Mesenchymal stem cell (in vitro differentiated cells and primary cell): Measurements from ENCODE around the gene LRFN5.

ENCODE experiments used
- DNase-seq: peaks from one replicate; pipeline ENCODE4 v3.0.0-alpha.2; 2013
- H2AFZ ChIP-seq: one replicate; pipeline ENCODE4 v1.6.1; 2013; ENCODE audit warnings: low read depth, mild to moderate bottlenecking, control low read depth, inconsistent platforms, low read length, moderate library complexity
- H2AK5ac ChIP-seq: 2 replicates; pipeline ENCODE4 v1.6.1; 2013; ENCODE audit warnings: low read length, moderate library complexity, mild to moderate bottlenecking, inconsistent platforms; ENCODE audit not compliant: severe bottlenecking
- H2BK120ac ChIP-seq: one replicate; pipeline ENCODE4 v1.6.1; 2013; ENCODE audit warnings: low read depth, mild to moderate bottlenecking, inconsistent platforms, low read length, moderate library complexity
- H2BK12ac ChIP-seq, 2 experiments: one replicate each; pipeline ENCODE4 v1.6.1; 2013; ENCODE audit warnings: inconsistent platforms in 2 of 2, low read length in 2 of 2, mild to moderate bottlenecking in 2 of 2, moderate library complexity in 2 of 2, control low read depth in 1 of 2
- H2BK15ac ChIP-seq: one replicate; pipeline ENCODE4 v1.6.1; 2013; ENCODE audit warnings: mild to moderate bottlenecking, low read depth, inconsistent platforms; ENCODE audit not compliant: poor library complexity, severe bottlenecking
- H2BK5ac ChIP-seq: 2 replicates; pipeline ENCODE4 v1.6.1; 2013; ENCODE audit warnings: low read depth, mild to moderate bottlenecking, low read length, control low read depth, inconsistent platforms; ENCODE audit not compliant: poor library complexity, severe bottlenecking
- H3K14ac ChIP-seq, 2 experiments: one replicate each; pipeline ENCODE4 v1.6.1; 2013; ENCODE audit warnings: inconsistent platforms in 2 of 2, low read length in 2 of 2, control low read depth in 1 of 2, mild to moderate bottlenecking in 1 of 2, moderate library complexity in 1 of 2
- H3K18ac ChIP-seq, 2 experiments: one replicate each; pipeline ENCODE4 v1.6.1; 2013; ENCODE audit warnings: inconsistent platforms in 2 of 2, low read length in 2 of 2, control low read depth in 1 of 2, low read depth in 1 of 2, mild to moderate bottlenecking in 1 of 2
- H3K23ac ChIP-seq, 2 experiments: one replicate each; pipeline ENCODE4 v1.6.1; 2013; ENCODE audit warnings: inconsistent platforms in 2 of 2, low read length in 2 of 2, mild to moderate bottlenecking in 2 of 2, moderate library complexity in 2 of 2, control low read depth in 1 of 2
- H3K27ac ChIP-seq: 2 replicates; pipeline ENCODE4 v1.5.1; 2013; ENCODE audit warnings: mild to moderate bottlenecking, moderate library complexity, low read length, control low read depth, inconsistent platforms; ENCODE audit not compliant: poor library complexity, severe bottlenecking
- H3K27me3 ChIP-seq, 2 experiments: 2 replicates each; pipeline versions ENCODE4 v1.6.1 to v1.7.0; 2013; ENCODE audit warnings: low read length in 2 of 2, mild to moderate bottlenecking in 2 of 2, moderate library complexity in 2 of 2, control low read depth in 1 of 2, inconsistent platforms in 1 of 2; ENCODE audit not compliant: control insufficient read depth in 1 of 2, insufficient read depth in 1 of 2
- H3K36me3 ChIP-seq, 2 experiments: 2 replicates each; pipeline versions ENCODE4 v1.6.1 to v1.7.0; 2013; ENCODE audit warnings: low read length in 2 of 2, control low read depth in 1 of 2, inconsistent platforms in 1 of 2, low read depth in 1 of 2, mild to moderate bottlenecking in 1 of 2; ENCODE audit not compliant: insufficient read depth in 2 of 2, control insufficient read depth in 1 of 2
- H3K4ac ChIP-seq, 2 experiments: one replicate each; pipeline ENCODE4 v1.6.1; 2013; ENCODE audit warnings: inconsistent platforms in 2 of 2, low read length in 2 of 2, mild to moderate bottlenecking in 2 of 2, moderate library complexity in 2 of 2, control low read depth in 1 of 2, low read depth in 1 of 2
- H3K4me1 ChIP-seq: 2 replicates; pipeline ENCODE4 v1.6.1; 2013; ENCODE audit warnings: low read depth, low read length, control low read depth; ENCODE audit not compliant: control insufficient read depth, insufficient read depth
- H3K4me2 ChIP-seq: 2 replicates; pipeline ENCODE4 v1.6.1; 2013; ENCODE audit warnings: low read length, mild to moderate bottlenecking, inconsistent platforms; ENCODE audit not compliant: poor library complexity, severe bottlenecking
- H3K4me3 ChIP-seq, 2 experiments: 2 replicates each; pipeline versions ENCODE4 v1.5.1 to v1.7.0; 2013; ENCODE audit warnings: low read length in 2 of 2, mild to moderate bottlenecking in 2 of 2, control low read depth in 1 of 2, low read depth in 1 of 2; ENCODE audit not compliant: insufficient read depth in 1 of 2
- H3K79me1 ChIP-seq: replicated peaks from 2 replicates; pipeline ENCODE4 v1.6.1; 2013; ENCODE audit warnings: mild to moderate bottlenecking, control low read depth, low read length, inconsistent platforms; ENCODE audit not compliant: poor library complexity, severe bottlenecking
- H3K9ac ChIP-seq: 2 replicates; pipeline ENCODE4 v1.7.0; 2013; ENCODE audit warnings: mild to moderate bottlenecking, low read length, moderate library complexity
- H3K9me3 ChIP-seq: 2 replicates; pipeline ENCODE4 v1.7.0; 2013; ENCODE audit warnings: mild to moderate bottlenecking, low read length; ENCODE audit not compliant: control insufficient read depth
- H4K8ac ChIP-seq: one replicate; pipeline ENCODE4 v1.6.1; 2013; ENCODE audit warnings: inconsistent platforms, mild to moderate bottlenecking, low read length, moderate library complexity
- H4K91ac ChIP-seq: one replicate; pipeline ENCODE4 v1.6.1; 2013; ENCODE audit warnings: mild to moderate bottlenecking, low read length, inconsistent platforms
- WGBS: methylation state at CpG from one replicate; pipeline ENCODE4 v1.1.7; 2013; ENCODE audit warnings: mixed read lengths; 5-methylcytosine and 5-hydroxymethylcytosine counted together

Gene LRFN5

DNA sequence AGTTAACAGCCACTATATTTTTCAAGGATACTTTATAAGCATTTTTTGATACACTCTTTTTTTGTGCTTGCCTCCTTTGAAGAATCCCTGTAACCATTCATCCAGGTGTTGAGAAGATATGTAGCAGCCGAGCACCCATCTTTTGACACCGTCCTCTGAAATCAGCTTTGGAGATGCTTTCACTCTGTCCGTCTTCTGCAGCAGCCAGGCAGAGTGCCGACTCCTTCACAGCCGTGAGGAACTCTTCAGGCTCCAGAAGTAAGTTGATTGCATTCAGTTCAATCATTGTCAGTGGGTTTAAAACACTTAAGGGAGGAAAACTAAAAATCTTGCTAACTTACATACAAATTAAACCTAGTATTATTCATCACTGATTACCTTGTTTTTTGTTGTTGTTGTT lies 160.1 kb downstream of the LRFN5 start:
- 100% methylated on average over 4 of the region's 5 CpGs for WGBS
- no peak overlapping the region for H2BK12ac ChIP-seq

DNA sequence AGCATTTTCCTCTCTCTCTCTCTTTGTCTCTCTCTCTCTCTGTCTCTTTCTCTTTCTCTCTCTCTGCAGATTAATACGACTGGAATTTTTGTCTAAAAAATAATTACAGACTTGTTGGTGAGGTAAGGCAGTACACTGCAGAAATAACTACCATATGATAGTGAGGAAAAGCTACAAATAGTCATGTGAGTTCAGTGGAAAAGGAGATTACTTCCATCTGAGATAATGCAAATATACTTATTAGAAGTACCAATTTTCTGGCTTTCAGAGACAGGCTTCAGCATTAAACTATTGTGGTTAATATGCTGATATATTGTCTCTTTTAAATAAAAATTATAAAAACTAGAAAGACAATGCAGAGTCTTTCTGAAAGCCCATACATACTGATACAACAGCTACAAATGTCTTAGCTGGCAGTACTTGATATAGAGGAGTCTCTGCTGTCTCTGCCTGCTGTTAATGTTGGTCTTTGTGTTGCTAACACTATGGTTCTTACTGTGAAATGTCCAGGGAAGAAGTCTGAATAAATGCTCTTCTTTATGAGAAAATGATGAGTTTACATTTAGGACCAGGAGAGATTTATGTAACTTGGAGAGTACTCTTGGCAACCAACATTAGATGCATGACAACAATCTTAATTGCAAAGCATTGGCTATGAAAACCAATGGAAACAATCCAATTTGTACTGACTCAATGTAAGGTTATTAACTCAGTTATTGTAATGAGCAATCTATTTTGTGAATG lies 167.0 kb downstream of the LRFN5 start:
- Histone ChIP-seq H3K79me1 (no peaks in the 10 kb centered on the region), H2AK5ac (no peak overlapping the region), H3K14ac (no peak overlapping the region), H3K4me3 (no peak overlapping the region), H3K9ac (no peak overlapping the region), H4K8ac (no peak overlapping the region), H2BK120ac (no peak overlapping the region), H2AFZ (no peak overlapping the region), H2BK15ac (no peak overlapping the region), H2BK12ac (no peak overlapping the region), H4K91ac (no peak overlapping the region), H3K36me3 (no peaks in the 10 kb centered on the region), H3K9me3 (no peaks in the 10 kb centered on the region), H3K4me1 (no peaks in the 10 kb centered on the region), H3K18ac (no peak overlapping the region), H2BK5ac (no peak overlapping the region), H3K23ac (no peak overlapping the region), H3K4me2 (no peak overlapping the region), H3K4ac (no peak overlapping the region), H3K27me3 (no peaks in the 10 kb centered on the region), H3K27ac (no peak overlapping the region)
- no peak for DNase-seq
- WGBS: no CpG with 5 or more reads among the region's 1 CpG

More for the DNA sequence above, 160.1 kb downstream of the LRFN5 start:
- Histone ChIP-seq H3K4me3 (no peak overlapping the region), H3K9ac (no peak overlapping the region), H2AFZ (no peak overlapping the region), H2AK5ac (no peak overlapping the region), H2BK15ac (no peak overlapping the region), H3K27ac (no peak overlapping the region), H3K9me3 (no peaks in the 10 kb centered on the region), H2BK120ac (no peak overlapping the region), H3K14ac (no peak overlapping the region), H3K4me1 (no peaks in the 10 kb centered on the region), H3K27me3 (no peaks in the 10 kb centered on the region), H3K36me3 (no peaks in the 10 kb centered on the region), H3K79me1 (no peaks in the 10 kb centered on the region), H4K91ac (no peak overlapping the region), H3K18ac (no peak overlapping the region), H3K23ac (no peak overlapping the region), H4K8ac (no peak overlapping the region), H3K4ac (no peak overlapping the region), H2BK5ac (no peak overlapping the region), H3K4me2 (no peak overlapping the region)
- DNase-seq: no peak

DNA sequence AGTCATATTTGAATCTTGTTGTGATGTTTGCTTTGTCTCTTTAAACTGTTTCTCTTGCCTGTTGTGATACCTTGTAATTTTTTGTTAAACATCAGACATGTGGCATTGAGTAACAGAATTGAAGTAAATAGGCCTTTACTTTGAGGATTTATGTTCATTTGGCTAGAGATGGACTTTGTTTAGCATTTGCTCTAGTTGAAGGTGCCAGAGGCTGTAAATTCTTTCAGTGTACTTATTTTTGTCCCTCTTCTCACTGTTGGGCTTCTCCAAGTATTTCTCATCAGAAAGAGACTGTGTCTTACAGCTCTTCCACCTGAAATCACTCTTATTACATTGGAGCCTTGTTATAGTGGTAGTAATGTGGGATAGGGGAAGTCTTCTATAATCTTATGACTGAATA lies 175.8 kb downstream of the LRFN5 start:
- Histone ChIP-seq H3K27me3 (no peaks in the 10 kb centered on the region), H2AFZ (no peak overlapping the region), H3K4ac (no peak overlapping the region), H2BK5ac (no peak overlapping the region), H3K14ac (no peak overlapping the region), H2BK120ac (no peak overlapping the region), H4K8ac (no peak overlapping the region), H3K36me3 (no peaks in the 10 kb centered on the region), H3K9ac (no peak overlapping the region), H2AK5ac (no peak overlapping the region), H3K4me1 (no peaks in the 10 kb centered on the region), H3K23ac (no peak overlapping the region), H2BK12ac (no peak overlapping the region), H3K27ac (no peak overlapping the region), H3K9me3 (no peaks in the 10 kb centered on the region), H3K18ac (no peak overlapping the region), H3K79me1 (no peaks in the 10 kb centered on the region), H3K4me2 (no peak overlapping the region), H3K4me3 (no peak overlapping the region), H2BK15ac (no peak overlapping the region), H4K91ac (no peak overlapping the region)
- no peak for DNase-seq

DNA sequence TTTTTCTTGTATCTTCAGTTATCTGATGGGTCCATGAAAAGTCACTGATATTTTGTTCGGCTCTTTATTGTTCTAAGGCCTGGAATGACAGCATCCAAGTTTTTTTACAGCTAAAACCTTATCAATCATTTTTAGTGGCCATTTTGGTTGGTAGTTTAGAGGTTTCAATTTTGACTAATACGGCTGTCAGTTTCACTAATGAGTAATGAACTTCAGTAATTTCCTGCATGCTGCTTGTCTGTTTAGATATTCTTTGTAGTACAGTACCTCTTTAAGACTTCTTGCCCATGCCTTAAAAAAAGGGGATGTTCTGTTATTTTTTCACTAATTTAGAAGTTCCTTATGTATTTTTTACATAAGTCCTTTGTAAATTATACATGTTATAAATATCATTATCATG lies 176.7 kb downstream of the LRFN5 start:
- Histone ChIP-seq H3K79me1 (no peaks in the 10 kb centered on the region), H3K4me2 (no peak overlapping the region), H3K23ac (no peak overlapping the region), H2AK5ac (no peak overlapping the region), H4K8ac (no peak overlapping the region), H3K4me3 (no peak overlapping the region), H3K4me1 (no peaks in the 10 kb centered on the region), H2BK12ac (no peak overlapping the region), H2AFZ (no peak overlapping the region), H3K18ac (no peak overlapping the region), H3K27ac (no peak overlapping the region), H2BK5ac (no peak overlapping the region), H3K27me3 (no peaks in the 10 kb centered on the region), H3K9ac (no peak overlapping the region), H3K14ac (no peak overlapping the region), H3K36me3 (no peaks in the 10 kb centered on the region), H2BK15ac (no peak overlapping the region), H2BK120ac (no peak overlapping the region), H3K4ac (no peak overlapping the region), H4K91ac (no peak overlapping the region), H3K9me3 (no peaks in the 10 kb centered on the region)
- DNase-seq: no peak
- no CpG with 5 or more reads among the region's 2 CpGs for WGBS
